Neutrophil (primary cell): ENCODE measurements around the gene C12orf42.

Experiments used
- H3K27ac ChIP-seq: fragments of 200-600 bp; sonication (generic); 2 replicates; pipeline ENCODE4 v1.5.1; 2016; ENCODE audit warnings: mild to moderate bottlenecking, moderate library complexity
- H3K27me3 ChIP-seq: fragments of 200-600 bp; sonication (generic); 2 replicates; pipeline ENCODE4 v1.6.0; 2016; ENCODE audit warnings: mild to moderate bottlenecking
- H3K36me3 ChIP-seq: fragments of 200-600 bp; sonication (generic); 2 replicates; pipeline ENCODE4 v1.5.1; 2017
- H3K4me1 ChIP-seq, 2 experiments: fragments of 200-600 bp in 1 of 2; sonication (generic) in 1 of 2; 1 replicate in 1 of 2; 2 replicates in 1 of 2; pipeline versions ENCODE4 v1.5.1 to v1.6.1; 2013 to 2016; ENCODE audit warnings: low read depth in 1 of 2, low read length in 1 of 2, mild to moderate bottlenecking in 1 of 2, moderate library complexity in 1 of 2; ENCODE audit not compliant: control insufficient read depth in 1 of 2, insufficient read depth in 1 of 2
- H3K4me3 ChIP-seq, 2 experiments: fragments of 200-600 bp in 1 of 2; sonication (generic) in 1 of 2; 1 replicate in 1 of 2; 2 replicates in 1 of 2; pipeline ENCODE4 v1.5.1; 2013 to 2016; ENCODE audit warnings: low read depth in 1 of 2, low read length in 1 of 2, mild to moderate bottlenecking in 1 of 2, moderate library complexity in 1 of 2
- H3K9me3 ChIP-seq: fragments of 200-600 bp; sonication (generic); 2 replicates; pipeline ENCODE4 v1.5.1; 2016
- CTCF ChIP-seq: fragments of 200-600 bp; sonication (generic); IDR thresholded peaks from 2 replicates; pipeline ENCODE4 v1.5.1; 2016; ENCODE audit warnings: antibody characterized with exemption

The C12orf42 gene

GRCh38 chr12:103504606-103505005 is 8.8 kb upstream of the C12orf42 start:
- TF ChIP-seq CTCF, result no peak
- Histone ChIP-seq H3K4me3 (no peak overlapping the region), H3K36me3 (no peaks in the 10 kb centered on the region), H3K27ac (no peak overlapping the region), H3K27me3 (peaks cover 1% of the 10 kb centered on the region), H3K9me3 (no peaks in the 10 kb centered on the region), H3K4me1 (no peaks in the 10 kb centered on the region)

GRCh38 chr12:103503546-103504480 is 8.0 kb upstream of the C12orf42 start:
- Histone ChIP-seq H3K9me3 (no peaks in the 10 kb centered on the region), H3K27ac (no peak overlapping the region)
- TF ChIP-seq CTCF, result no peak

GRCh38 chr12:103501447-103501846 is 5.7 kb upstream of the C12orf42 start:
- Histone ChIP-seq H3K27me3 (peaks cover 31% of the 10 kb centered on the region), H3K4me3 (no peak overlapping the region), H3K36me3 (no peaks in the 10 kb centered on the region), H3K4me1 (no peaks in the 10 kb centered on the region), H3K9me3 (no peaks in the 10 kb centered on the region), H3K27ac (no peak overlapping the region)
- TF ChIP-seq CTCF, result no peak

More at GRCh38 chr12:103503546-103504480, 8.0 kb upstream of the C12orf42 start:
- no peaks in the 10 kb centered on the region for H3K4me1 ChIP-seq
- H3K27me3 ChIP-seq, result peaks cover 9% of the 10 kb centered on the region
- no peaks in the 10 kb centered on the region for H3K36me3 ChIP-seq
- no peak overlapping the region for H3K4me3 ChIP-seq

- no peaks in the 10 kb centered on the region for H3K36me3 ChIP-seq
- no peak overlapping the region for H3K27ac ChIP-seq
- no peak overlapping the region for H3K4me3 ChIP-seq
- peaks cover 50% of the 10 kb centered on the region for H3K27me3 ChIP-seq
- no peaks in the 10 kb centered on the region for H3K9me3 ChIP-seq
- H3K4me1 ChIP-seq, result no peaks in the 10 kb centered on the region
- no peak for TF ChIP-seq CTCF
These were observed 3.8 kb upstream of the C12orf42 start for GRCh38 chr12:103499571-103499970.

- Histone ChIP-seq H3K27me3 (peaks cover 56% of the 10 kb centered on the region), H3K36me3 (no peaks in the 10 kb centered on the region), H3K4me1 (no peaks in the 10 kb centered on the region), H3K9me3 (no peaks in the 10 kb centered on the region), H3K4me3 (no peak overlapping the region), H3K27ac (no peak overlapping the region)
- TF ChIP-seq CTCF, result no peak
These were observed 3.2 kb upstream of the C12orf42 start for GRCh38 chr12:103498990-103499389.
